Measurements from ENCODE around the gene SLC35F4.

SLC35F4 gene

GRCh38 chr14:57714487-57714931 is 151.4 kb downstream of the SLC35F4 start:
- H3K79me2 ChIP-seq (ENCODE audit: insufficient read depth, low read length): no peaks in the 10 kb centered on the region

DNA sequence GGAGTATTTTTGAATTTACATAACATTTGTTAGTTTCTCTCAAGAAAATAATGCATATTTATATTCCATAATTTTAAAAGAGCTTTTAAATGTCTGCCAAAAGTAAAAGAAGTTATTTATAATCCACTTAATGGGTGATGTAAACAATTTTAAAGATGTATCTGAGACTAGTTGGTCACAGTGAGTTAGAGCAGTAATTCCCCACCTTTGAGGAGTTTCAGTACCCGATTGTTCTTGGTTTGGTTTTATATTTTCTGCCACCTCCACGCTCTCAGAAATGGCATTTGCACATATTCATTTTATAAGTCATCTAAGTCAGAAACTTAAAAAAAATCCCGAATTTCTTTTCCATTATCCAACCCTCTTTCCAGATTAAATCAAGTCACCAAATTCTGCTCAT is 153.2 kb downstream of the SLC35F4 start:
- Histone ChIP-seq H4K20me1 (ENCODE audit: insufficient read depth, low read length, poor library complexity, severe bottlenecking) (no peaks in the 10 kb centered on the region), H3K9me2 (replicated peaks; ENCODE audit: low read depth, low read length) (no peaks in the 10 kb centered on the region), H3K4me3 (ENCODE audit: low read length, poor library complexity, severe bottlenecking) (no peak overlapping the region), H2AFZ (ENCODE audit: low read length) (no peak overlapping the region), H3K27me3 (ENCODE audit: insufficient read depth, low read length, poor library complexity, severe bottlenecking) (no peaks in the 10 kb centered on the region), H3K4me1 (ENCODE audit: insufficient read depth, low read length, poor library complexity, severe bottlenecking) (no peaks in the 10 kb centered on the region), H3K4me2 (ENCODE audit: low read depth, low read length, poor library complexity, severe bottlenecking) (no peak overlapping the region), H3K79me2 (ENCODE audit: insufficient read depth, low read length) (no peaks in the 10 kb centered on the region), H3K9me3 (ENCODE audit: insufficient read depth, low read depth, low read length) (no peaks in the 10 kb centered on the region), H3F3A (ENCODE audit: low read depth) (no peaks in the 10 kb centered on the region), H3K36me3 (ENCODE audit: insufficient read depth, low read length) (no peaks in the 10 kb centered on the region), H3K9ac (ENCODE audit: low read depth, low read length, poor library complexity, severe bottlenecking) (no peak overlapping the region)
- TF ChIP-seq, protein P1, sequence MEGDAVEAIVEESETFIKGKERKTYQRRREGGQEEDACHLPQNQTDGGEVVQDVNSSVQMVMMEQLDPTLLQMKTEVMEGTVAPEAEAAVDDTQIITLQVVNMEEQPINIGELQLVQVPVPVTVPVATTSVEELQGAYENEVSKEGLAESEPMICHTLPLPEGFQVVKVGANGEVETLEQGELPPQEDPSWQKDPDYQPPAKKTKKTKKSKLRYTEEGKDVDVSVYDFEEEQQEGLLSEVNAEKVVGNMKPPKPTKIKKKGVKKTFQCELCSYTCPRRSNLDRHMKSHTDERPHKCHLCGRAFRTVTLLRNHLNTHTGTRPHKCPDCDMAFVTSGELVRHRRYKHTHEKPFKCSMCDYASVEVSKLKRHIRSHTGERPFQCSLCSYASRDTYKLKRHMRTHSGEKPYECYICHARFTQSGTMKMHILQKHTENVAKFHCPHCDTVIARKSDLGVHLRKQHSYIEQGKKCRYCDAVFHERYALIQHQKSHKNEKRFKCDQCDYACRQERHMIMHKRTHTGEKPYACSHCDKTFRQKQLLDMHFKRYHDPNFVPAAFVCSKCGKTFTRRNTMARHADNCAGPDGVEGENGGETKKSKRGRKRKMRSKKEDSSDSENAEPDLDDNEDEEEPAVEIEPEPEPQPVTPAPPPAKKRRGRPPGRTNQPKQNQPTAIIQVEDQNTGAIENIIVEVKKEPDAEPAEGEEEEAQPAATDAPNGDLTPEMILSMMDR (conservative IDR thresholded peaks at IDR 0.05; ENCODE audit: low read length): no peak
- no peak for TF ChIP-seq EZH2phosphoT487 (IDR thresholded peaks at IDR 0.05; ENCODE audit: borderline replicate concordance)

More at GRCh38 chr14:57714487-57714931, 151.4 kb downstream of the SLC35F4 start:
- no peak overlapping the region for H3K4me2 ChIP-seq (ENCODE audit: low read depth, low read length, poor library complexity, severe bottlenecking)
- no peak overlapping the region for H2AFZ ChIP-seq (ENCODE audit: low read length)
- TF ChIP-seq EZH2phosphoT487 (IDR thresholded peaks at IDR 0.05; ENCODE audit: borderline replicate concordance): no peak
- TF ChIP-seq, protein P1 (conservative IDR thresholded peaks at IDR 0.05; ENCODE audit: low read length): no peak
- H3K4me1 ChIP-seq (ENCODE audit: insufficient read depth, low read length, poor library complexity, severe bottlenecking): no peaks in the 10 kb centered on the region
- H3F3A ChIP-seq (ENCODE audit: low read depth): no peaks in the 10 kb centered on the region
- no peaks in the 10 kb centered on the region for H3K9me2 ChIP-seq (replicated peaks; ENCODE audit: low read depth, low read length)
- no peaks in the 10 kb centered on the region for H3K36me3 ChIP-seq (ENCODE audit: insufficient read depth, low read length)
- no peak overlapping the region for H3K9ac ChIP-seq (ENCODE audit: low read depth, low read length, poor library complexity, severe bottlenecking)
- no peaks in the 10 kb centered on the region for H3K27me3 ChIP-seq (ENCODE audit: insufficient read depth, low read length, poor library complexity, severe bottlenecking)
- no peaks in the 10 kb centered on the region for H3K9me3 ChIP-seq (ENCODE audit: insufficient read depth, low read depth, low read length)
- H3K4me3 ChIP-seq (ENCODE audit: low read length, poor library complexity, severe bottlenecking): no peak overlapping the region
- H4K20me1 ChIP-seq (ENCODE audit: insufficient read depth, low read length, poor library complexity, severe bottlenecking): no peaks in the 10 kb centered on the region

- Histone ChIP-seq H3K4me2 (ENCODE audit: low read depth, low read length, poor library complexity, severe bottlenecking) (no peak overlapping the region), H3F3A (ENCODE audit: low read depth) (no peaks in the 10 kb centered on the region), H3K9ac (ENCODE audit: low read depth, low read length, poor library complexity, severe bottlenecking) (no peak overlapping the region), H3K36me3 (ENCODE audit: insufficient read depth, low read length) (no peaks in the 10 kb centered on the region), H3K9me2 (replicated peaks; ENCODE audit: low read depth, low read length) (no peaks in the 10 kb centered on the region), H3K4me1 (ENCODE audit: insufficient read depth, low read length, poor library complexity, severe bottlenecking) (no peaks in the 10 kb centered on the region), H3K79me2 (ENCODE audit: insufficient read depth, low read length) (no peaks in the 10 kb centered on the region), H3K4me3 (ENCODE audit: low read length, poor library complexity, severe bottlenecking) (no peak overlapping the region), H2AFZ (ENCODE audit: low read length) (no peak overlapping the region), H4K20me1 (ENCODE audit: insufficient read depth, low read length, poor library complexity, severe bottlenecking) (no peaks in the 10 kb centered on the region), H3K9me3 (ENCODE audit: insufficient read depth, low read depth, low read length) (no peaks in the 10 kb centered on the region), H3K27me3 (ENCODE audit: insufficient read depth, low read length, poor library complexity, severe bottlenecking) (no peaks in the 10 kb centered on the region)
- TF ChIP-seq, protein P1 (conservative IDR thresholded peaks at IDR 0.05; ENCODE audit: low read length): no peak
- TF ChIP-seq EZH2phosphoT487 (IDR thresholded peaks at IDR 0.05; ENCODE audit: borderline replicate concordance): no peak
Measured at GRCh38 chr14:57712102-57712501, 153.8 kb downstream of the SLC35F4 start.
